NB4 (cell line): Measurements from ENCODE around the gene HSCB.

Experiments
- DNase-seq: peaks from one replicate; pipeline ENCODE4 v3.0.0; 2010; ENCODE audit warnings: low read depth
- H3K4me3 ChIP-seq: one replicate; pipeline ENCODE4 v1.5.1; 2011; ENCODE audit warnings: mild to moderate bottlenecking, low read depth, low read length, moderate library complexity
- CTCF ChIP-seq: IDR thresholded peaks from one replicate; pipeline ENCODE4 v1.5.1; 2012; ENCODE audit warnings: low read depth, low read length
- MYC ChIP-seq: IDR thresholded peaks from 2 replicates; pipeline ENCODE4 v1.6.1; 2011; ENCODE audit warnings: low read depth, low read length
- POLR2A ChIP-seq: IDR thresholded peaks from 2 replicates; pipeline ENCODE4 v1.6.1; 2011; ENCODE audit warnings: mild to moderate bottlenecking; ENCODE audit not compliant: insufficient read length; ENCODE audit errors: extremely low read depth
- TF ChIP-seq, protein P1 (sequence below): IDR thresholded peaks from 2 replicates; pipeline ENCODE4 v1.6.1; 2011; ENCODE audit warnings: low read depth, low read length

The HSCB gene

DNA sequence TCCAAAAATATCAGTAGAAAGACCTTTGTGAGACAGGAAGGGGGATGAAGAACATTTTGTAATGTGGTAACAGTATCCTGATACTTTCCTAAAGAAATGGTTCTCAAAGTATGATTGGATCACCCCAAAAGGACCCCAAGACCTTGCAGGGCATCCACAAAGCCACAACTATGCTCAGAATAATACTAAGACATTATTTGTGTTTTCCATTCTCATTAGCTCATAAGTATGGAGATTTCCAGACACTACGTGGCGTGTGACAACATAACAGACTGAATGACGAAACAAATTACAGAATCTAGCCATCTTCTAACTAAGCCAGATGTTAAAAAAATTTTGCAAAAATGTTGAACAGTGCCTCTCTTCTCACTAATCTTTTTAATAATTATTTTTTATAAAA, 25.2 kb upstream of the HSCB start:
- TF ChIP-seq POLR2A (no peak), CTCF (no peak), MYC (no peak)
- TF ChIP-seq, protein P1, sequence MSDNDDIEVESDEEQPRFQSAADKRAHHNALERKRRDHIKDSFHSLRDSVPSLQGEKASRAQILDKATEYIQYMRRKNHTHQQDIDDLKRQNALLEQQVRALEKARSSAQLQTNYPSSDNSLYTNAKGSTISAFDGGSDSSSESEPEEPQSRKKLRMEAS, result no peak
- DNase-seq, result no peak
- H3K4me3 ChIP-seq, result no peak overlapping the region

DNA sequence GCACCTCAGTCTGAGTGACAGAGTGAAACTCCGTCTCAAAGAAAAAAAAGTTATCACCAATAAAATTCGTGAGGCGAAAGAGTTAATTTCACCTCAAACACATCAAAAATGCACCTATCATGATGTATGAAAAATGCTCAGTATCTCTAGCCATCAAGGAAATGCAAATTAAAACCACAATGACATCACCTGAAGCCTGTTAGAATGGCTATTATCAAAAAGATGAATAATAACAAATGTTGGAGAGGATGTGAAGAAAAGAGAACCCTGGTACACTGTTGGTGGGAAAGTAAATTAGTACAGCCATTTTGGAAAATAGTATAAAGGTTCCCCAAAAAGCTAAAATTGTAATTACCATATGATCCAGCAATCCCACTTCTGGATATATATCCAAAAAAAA, 23.8 kb upstream of the HSCB start:
- TF ChIP-seq, protein P1, result no peak
- TF ChIP-seq MYC, result no peak
- no peak for TF ChIP-seq POLR2A
- no peak for TF ChIP-seq CTCF
- DNase-seq, result no peak
- H3K4me3 ChIP-seq, result no peak overlapping the region

GRCh38 chr22:28728002-28728401, 13.8 kb upstream of the HSCB start:
- H3K4me3 ChIP-seq, result no peak overlapping the region
- TF ChIP-seq MYC (no peak), POLR2A (no peak), CTCF (no peak)
- TF ChIP-seq, protein P1, result no peak
- no peak for DNase-seq

DNA sequence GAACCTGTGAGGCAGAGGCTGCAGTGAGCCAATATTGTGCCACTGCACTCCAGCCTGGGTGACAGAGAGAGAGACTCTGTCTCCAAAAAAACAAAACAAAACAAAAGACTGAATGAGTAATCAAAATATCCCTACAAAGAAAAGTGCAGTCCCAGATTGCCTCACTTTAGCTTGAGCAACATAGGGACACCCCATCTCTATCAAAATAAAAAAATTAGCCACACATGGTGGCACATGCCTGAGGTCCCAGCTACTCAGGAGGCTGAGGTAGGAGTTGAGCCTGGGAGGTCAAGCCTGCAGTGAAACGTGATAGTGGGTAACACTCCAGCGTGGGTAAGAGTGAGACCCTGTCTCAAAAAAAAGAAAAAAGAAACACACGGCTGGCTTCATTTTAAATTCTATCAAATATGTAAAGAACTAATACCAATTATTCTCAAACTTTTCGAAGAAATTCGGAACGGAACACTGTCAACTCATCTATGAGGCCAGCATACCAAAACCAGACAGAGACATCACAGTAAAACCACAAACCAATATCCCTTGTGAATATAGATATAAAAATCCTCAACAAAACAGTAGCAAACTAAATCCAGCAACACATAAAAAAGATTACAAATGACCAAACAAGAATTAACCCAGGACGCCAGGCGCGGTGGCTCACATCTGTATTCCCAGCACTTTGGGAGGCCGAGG, 13.1 kb upstream of the HSCB start:
- no peak for DNase-seq
- TF ChIP-seq POLR2A (no peak), CTCF (no peak), MYC (no peak)
- TF ChIP-seq, protein P1, result no peak
- H3K4me3 ChIP-seq, result no peak overlapping the region

- DNase-seq, result no peak
- TF ChIP-seq CTCF (no peak), MYC (no peak), POLR2A (no peak)
- TF ChIP-seq, protein P1, result no peak
These were observed 11.7 kb upstream of the HSCB start for GRCh38 chr22:28730179-28730578.

DNA sequence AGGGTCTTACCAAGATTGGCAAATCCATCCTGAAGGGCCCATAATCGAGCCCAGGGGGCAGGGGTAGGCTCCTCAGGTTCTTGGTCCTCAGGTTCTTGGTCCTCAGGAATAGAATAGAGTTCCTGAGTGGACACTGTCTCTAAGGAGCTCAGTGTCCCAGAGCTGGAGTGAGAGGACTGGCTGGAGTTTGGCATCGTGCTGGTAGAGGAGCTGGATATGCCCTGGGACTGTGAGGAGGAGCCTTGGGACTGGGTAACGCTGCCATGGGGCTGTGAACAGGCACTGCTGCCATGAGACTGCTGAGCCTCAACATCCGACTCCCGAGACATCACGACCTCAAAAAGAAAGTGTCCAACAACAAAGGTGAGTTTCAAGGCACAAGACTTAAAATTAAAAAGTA, 7.4 kb upstream of the HSCB start:
- TF ChIP-seq, protein P1, result no peak
- TF ChIP-seq MYC, result no peak
- TF ChIP-seq CTCF, result no peak
- TF ChIP-seq POLR2A, result no peak
- DNase-seq, result no peak

More at GRCh38 chr22:28730179-28730578, 11.7 kb upstream of the HSCB start:
- no peak overlapping the region for H3K4me3 ChIP-seq

More for the DNA sequence above, 7.4 kb upstream of the HSCB start:
- no peak overlapping the region for H3K4me3 ChIP-seq
